K562 (cell line): ENCODE data around the gene NLRX1. TPM values are rescaled to one million over a fixed set of nuclear protein-coding genes. Genes with fewer than 3 reads are reported as not detected.
A peak's percentile ranks its signal among the peaks of the same experiment; 100 is the strongest.

Experiments
- ADNP ChIP-seq: fragments of 200-800 bp; sonication (Bioruptor generic); IDR thresholded peaks from 2 replicates; pipeline ENCODE4 v1.6.1; 2016; ENCODE audit warnings: missing genetic modification characterization, missing compliant biosample characterization
- HNRNPK ChIP-seq: fragments of 200-400 bp; formaldehyde crosslinking; IDR thresholded peaks from one replicate; pipeline ENCODE4 v1.6.1; 2018; ENCODE audit warnings: mild to moderate bottlenecking, low read depth, low read length; ENCODE audit not compliant: poor library complexity, severe bottlenecking
- ILF3 ChIP-seq: fragments of 450-650 bp; IDR thresholded peaks from 2 replicates; pipeline ENCODE4 v1.6.1; 2018; ENCODE audit warnings: antibody characterized with exemption, mild to moderate bottlenecking, moderate library complexity, borderline replicate concordance
- KLF16 ChIP-seq: IDR thresholded peaks from 2 replicates; pipeline ENCODE4 v1.6.1; 2016; ENCODE audit warnings: antibody characterized with exemption
- MCM7 ChIP-seq, 2 experiments: fragments of 450-650 bp; IDR thresholded peaks; 2 replicates each; pipeline ENCODE4 v1.6.1; 2016 to 2018
- SMC3 ChIP-seq: conservative IDR thresholded peaks from 2 replicates; pipeline ENCODE4 v1.6.1; 2011; ENCODE audit warnings: low read depth, low read length, improper control_type of control experiment; ENCODE audit not compliant: insufficient read depth
- TAL1 ChIP-seq: fragments of 450-650 bp; IDR thresholded peaks from 2 replicates; pipeline ENCODE4 v1.6.1; 2016; ENCODE audit warnings: mild to moderate bottlenecking
- ZFP30 ChIP-seq: fragments of 250-450 bp; sonication (Bioruptor Pico); IDR thresholded peaks from 2 replicates; pipeline ENCODE4 v1.8.0; 2022; ENCODE audit warnings: moderate library complexity, mild to moderate bottlenecking, inconsistent platforms, borderline replicate concordance
- ZNF146 ChIP-seq: IDR thresholded peaks from one replicate; pipeline ENCODE4 v1.6.1; 2018; ENCODE audit warnings: missing compliant biosample characterization; ENCODE audit not compliant: unreplicated experiment
- ZNF282 ChIP-seq: sonication (generic); formaldehyde crosslinking; IDR thresholded peaks from 2 replicates; pipeline ENCODE4 v1.8.1; 2023; ENCODE audit warnings: missing genetic modification reagents
- ZNF785 ChIP-seq: fragments of 250-450 bp; sonication (Bioruptor Pico); IDR thresholded peaks from 2 replicates; pipeline ENCODE4 v1.4.0; 2020; ENCODE audit warnings: mild to moderate bottlenecking
- ZNF830 ChIP-seq: fragments of 250-450 bp; sonication (Bioruptor Pico); IDR thresholded peaks from 2 replicates; pipeline ENCODE4 v1.5.0; 2021; ENCODE audit warnings: mild to moderate bottlenecking
- polyA plus RNA-seq, 8 experiments: library from polyadenylated mRNA; depleted of rRNA in 4 of 8; stranded (reverse) in 5 of 8; unstranded in 3 of 8; fragments of >200 nt; fragmentation: Nextera tagmentation in 2 of 8; fragmentation: Illumina TruSeq in 1 of 8; extraction: Ambion mirVana in 2 of 8; extraction: Trizol in 1 of 8; gene quantifications; 2 replicates each; pipeline versions ENCODE4 v1.2.1 to v1.2.3, GENCODE V29; 2011 to 2014; ENCODE audit warnings: inconsistent platforms in 1 of 8, missing spikeins in 1 of 8
- total RNA-seq, 7 experiments: library from RNA; depleted of rRNA in 6 of 7; stranded (reverse); fragments of >200 nt in 6 of 7; fragmentation: Illumina TruSeq in 2 of 7; extraction: Trizol in 2 of 7; gene quantifications; 2 replicates each; pipeline versions ENCODE4 v1.2.1 to v1.2.3, GENCODE V29; 2011 to 2021; ENCODE audit warnings: low replicate concordance in 1 of 7
- TF ChIP-seq, protein P1 (sequence below): fragments of 250-450 bp; sonication (Bioruptor Pico); IDR thresholded peaks from 2 replicates; pipeline ENCODE4 v1.8.0; 2021; ENCODE audit warnings: borderline replicate concordance, mild to moderate bottlenecking, moderate library complexity; ENCODE audit not compliant: poor library complexity, severe bottlenecking
- TF ChIP-seq, protein P2 (sequence below): fragments of 250-450 bp; sonication (Bioruptor Pico); IDR thresholded peaks from 2 replicates; pipeline ENCODE4 v1.8.0; 2021; ENCODE audit warnings: moderate library complexity, mild to moderate bottlenecking, inconsistent platforms
- TF ChIP-seq, protein P3 (sequence below): fragments of 250-450 bp; sonication (Bioruptor Pico); IDR thresholded peaks from 2 replicates; pipeline ENCODE4 v1.4.0; 2020; ENCODE audit warnings: mild to moderate bottlenecking, moderate library complexity, borderline replicate concordance
- TF ChIP-seq, protein P4 (sequence below): conservative IDR thresholded peaks from 2 replicates; pipeline ENCODE4 v1.6.1; 2011; ENCODE audit warnings: low read depth, mild to moderate bottlenecking, low read length; ENCODE audit not compliant: control insufficient read depth
- TF ChIP-seq, protein P5 (sequence below): fragments of 450-650 bp; conservative IDR thresholded peaks from 2 replicates; pipeline ENCODE4 v1.6.1; 2016; ENCODE audit warnings: missing genetic modification characterization, low read depth, mild to moderate bottlenecking, control low read depth, missing compliant biosample characterization

Gene NLRX1
- total and polyA plus RNA-seq, 9 of the 15 experiments (the other 6 are each of a cell fraction or from before 2014, with no cell fraction given), result 0.04 to 2.3 (median 0.69) TPM

DNA sequence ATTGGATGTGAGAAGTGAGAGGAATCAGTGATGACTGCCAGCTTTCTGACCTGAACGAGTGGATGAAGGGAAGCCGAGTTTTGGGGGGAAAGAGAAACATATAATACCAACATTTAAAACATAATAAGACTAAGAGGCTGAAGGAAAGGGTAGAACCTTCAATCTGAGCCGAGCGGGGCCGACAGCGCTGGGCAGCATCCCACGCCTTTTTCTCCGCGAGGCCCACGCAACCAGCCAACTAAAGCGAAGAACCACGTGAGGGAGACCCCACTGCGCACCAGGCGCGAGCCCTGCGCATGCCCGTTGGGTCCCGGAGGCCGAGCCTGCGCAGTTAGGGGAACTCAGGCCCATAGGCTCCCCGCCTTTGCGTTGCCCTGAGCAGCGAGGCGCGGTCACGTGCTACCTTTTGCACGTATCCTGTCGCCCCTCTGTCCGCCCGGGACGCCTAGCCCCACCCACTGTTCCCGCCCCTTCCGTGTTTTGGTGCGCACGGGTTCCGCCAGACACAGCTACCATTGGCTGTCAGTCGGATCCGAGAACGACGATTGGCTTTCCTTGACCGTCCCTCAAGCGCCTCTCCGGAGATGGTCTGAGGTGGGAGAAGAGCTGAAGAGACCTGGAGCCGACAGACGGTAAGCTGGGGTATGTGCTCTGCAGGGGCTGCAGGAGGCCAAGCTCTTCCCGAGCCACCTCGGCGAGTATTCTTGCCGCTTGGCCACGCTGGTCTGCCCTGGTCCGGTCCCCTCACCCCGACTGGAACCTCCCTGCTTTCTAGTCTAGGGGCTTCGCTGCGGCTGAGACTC, 47.3 kb upstream of the NLRX1 start, which contains the start of gene HINFP (continued):
- TF ChIP-seq, protein P1, sequence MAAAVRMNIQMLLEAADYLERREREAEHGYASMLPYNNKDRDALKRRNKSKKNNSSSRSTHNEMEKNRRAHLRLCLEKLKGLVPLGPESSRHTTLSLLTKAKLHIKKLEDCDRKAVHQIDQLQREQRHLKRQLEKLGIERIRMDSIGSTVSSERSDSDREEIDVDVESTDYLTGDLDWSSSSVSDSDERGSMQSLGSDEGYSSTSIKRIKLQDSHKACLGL (CRISPR knock-in tag), result peak; percentile 39
- TF ChIP-seq ILF3 (no peak), ZNF785 (CRISPR knock-in tag) (no peak), KLF16 (no peak), ZNF830 (no peak), SMC3 (no peak), ZFP30 (no peak), ZNF282 (CRISPR knock-in tag) (no peak), TAL1 (no peak), HNRNPK (no peak), MCM7 (IDR thresholded peaks at IDR 0.05) (no peak), ZNF146 (CRISPR knock-in tag) (no peak), ADNP (tag) (no peak)
- TF ChIP-seq, protein P2, sequence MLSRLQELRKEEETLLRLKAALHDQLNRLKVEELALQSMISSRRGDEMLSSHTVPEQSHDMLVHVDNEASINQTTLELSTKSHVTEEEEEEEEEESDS (CRISPR knock-in tag), result no peak
- TF ChIP-seq, protein P3, sequence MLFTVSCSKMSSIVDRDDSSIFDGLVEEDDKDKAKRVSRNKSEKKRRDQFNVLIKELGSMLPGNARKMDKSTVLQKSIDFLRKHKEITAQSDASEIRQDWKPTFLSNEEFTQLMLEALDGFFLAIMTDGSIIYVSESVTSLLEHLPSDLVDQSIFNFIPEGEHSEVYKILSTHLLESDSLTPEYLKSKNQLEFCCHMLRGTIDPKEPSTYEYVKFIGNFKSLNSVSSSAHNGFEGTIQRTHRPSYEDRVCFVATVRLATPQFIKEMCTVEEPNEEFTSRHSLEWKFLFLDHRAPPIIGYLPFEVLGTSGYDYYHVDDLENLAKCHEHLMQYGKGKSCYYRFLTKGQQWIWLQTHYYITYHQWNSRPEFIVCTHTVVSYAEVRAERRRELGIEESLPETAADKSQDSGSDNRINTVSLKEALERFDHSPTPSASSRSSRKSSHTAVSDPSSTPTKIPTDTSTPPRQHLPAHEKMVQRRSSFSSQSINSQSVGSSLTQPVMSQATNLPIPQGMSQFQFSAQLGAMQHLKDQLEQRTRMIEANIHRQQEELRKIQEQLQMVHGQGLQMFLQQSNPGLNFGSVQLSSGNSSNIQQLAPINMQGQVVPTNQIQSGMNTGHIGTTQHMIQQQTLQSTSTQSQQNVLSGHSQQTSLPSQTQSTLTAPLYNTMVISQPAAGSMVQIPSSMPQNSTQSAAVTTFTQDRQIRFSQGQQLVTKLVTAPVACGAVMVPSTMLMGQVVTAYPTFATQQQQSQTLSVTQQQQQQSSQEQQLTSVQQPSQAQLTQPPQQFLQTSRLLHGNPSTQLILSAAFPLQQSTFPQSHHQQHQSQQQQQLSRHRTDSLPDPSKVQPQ (CRISPR knock-in tag), result no peak
- TF ChIP-seq, protein P4, sequence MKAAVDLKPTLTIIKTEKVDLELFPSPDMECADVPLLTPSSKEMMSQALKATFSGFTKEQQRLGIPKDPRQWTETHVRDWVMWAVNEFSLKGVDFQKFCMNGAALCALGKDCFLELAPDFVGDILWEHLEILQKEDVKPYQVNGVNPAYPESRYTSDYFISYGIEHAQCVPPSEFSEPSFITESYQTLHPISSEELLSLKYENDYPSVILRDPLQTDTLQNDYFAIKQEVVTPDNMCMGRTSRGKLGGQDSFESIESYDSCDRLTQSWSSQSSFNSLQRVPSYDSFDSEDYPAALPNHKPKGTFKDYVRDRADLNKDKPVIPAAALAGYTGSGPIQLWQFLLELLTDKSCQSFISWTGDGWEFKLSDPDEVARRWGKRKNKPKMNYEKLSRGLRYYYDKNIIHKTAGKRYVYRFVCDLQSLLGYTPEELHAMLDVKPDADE, result 0 out of 2 replicates have a peak, but pooled peaks have one; percentile 8
- TF ChIP-seq, protein P5, sequence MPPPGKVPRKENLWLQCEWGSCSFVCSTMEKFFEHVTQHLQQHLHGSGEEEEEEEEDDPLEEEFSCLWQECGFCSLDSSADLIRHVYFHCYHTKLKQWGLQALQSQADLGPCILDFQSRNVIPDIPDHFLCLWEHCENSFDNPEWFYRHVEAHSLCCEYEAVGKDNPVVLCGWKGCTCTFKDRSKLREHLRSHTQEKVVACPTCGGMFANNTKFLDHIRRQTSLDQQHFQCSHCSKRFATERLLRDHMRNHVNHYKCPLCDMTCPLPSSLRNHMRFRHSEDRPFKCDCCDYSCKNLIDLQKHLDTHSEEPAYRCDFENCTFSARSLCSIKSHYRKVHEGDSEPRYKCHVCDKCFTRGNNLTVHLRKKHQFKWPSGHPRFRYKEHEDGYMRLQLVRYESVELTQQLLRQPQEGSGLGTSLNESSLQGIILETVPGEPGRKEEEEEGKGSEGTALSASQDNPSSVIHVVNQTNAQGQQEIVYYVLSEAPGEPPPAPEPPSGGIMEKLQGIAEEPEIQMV (tag), result no peak
